ENCODE measurements around the gene GPR4.
A peak's percentile ranks its signal among the peaks of the same experiment; 100 is the strongest.

Gene GPR4

DNA sequence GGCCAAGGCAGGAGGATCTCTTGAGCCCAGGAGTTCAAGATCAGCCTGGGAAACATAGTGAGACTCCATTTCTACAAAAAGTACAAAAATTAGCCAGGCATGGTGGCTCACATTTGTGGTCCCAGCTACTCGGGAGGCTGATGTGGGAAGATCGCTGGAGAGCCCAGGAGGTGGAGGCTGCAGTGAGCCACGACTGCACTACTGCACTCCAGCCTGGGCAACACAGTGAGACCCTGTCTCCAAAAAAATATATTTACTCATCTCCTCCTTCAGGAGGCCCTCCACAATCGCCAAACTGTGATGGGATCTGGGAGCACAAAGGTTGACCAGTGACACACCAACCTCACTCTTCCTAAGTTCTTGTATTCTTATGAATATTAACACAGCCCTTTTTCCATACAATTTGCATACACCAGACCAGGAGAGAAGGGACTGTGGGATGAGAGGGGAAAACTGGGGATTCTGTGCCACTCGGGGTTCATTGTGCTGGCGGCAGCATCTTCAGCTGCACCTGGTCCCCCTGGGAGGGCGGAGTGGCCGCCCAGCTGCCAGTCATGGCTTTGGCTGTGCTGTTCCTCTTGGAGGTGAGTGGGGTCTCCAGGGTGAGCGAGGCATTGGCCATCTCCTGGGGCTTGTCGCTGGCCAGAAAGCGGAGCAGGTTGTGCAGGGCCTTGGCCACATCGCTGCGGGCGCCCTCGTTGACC, 11.6 kb downstream of the GPR4 start:
- DNase-seq (ENCODE audit: low read depth in 2 of 2): no peak

DNA sequence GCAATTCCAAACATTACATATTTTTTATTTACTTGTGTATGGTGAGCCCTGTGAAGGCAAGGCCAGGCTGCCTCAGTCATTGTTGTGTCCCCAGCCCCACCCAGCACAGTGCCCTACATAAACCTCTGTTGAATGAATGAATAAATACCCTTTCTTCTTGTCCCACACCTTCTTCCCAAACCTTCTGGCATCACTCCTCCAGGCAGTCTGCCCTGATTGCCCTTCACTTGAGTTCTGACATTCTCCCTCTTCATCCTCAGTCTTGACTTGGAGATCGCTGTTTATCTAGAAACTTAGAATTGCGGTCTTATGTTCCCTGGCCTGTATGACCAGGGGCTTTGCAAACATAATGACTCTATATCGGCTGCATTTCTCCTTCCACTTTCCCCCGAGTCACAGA, 12.2 kb downstream of the GPR4 start:
- no peak for DNase-seq (ENCODE audit: low read depth in 2 of 2)

DNA sequence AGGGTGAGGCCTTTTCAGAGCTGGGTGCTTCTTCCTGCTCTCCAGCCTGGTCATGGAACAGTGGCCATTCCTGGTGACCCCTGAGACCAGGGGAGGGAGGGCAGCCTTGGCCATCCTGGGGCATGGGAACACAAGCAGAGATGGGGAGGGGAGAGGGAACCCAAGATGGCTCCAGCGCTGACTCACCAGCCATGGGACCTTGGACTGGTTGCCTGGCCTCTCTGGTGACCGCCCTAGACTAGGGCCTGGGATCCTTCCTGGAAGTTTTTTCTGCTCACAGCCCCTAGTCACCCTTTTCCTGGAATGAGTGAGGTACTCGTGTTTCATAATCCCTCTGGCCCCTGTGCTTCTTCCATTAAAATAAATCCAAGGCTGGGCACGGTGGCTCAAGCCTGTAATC, 14.1 kb downstream of the GPR4 start:
- no peak for DNase-seq (ENCODE audit: low read depth in 2 of 2)

DNA sequence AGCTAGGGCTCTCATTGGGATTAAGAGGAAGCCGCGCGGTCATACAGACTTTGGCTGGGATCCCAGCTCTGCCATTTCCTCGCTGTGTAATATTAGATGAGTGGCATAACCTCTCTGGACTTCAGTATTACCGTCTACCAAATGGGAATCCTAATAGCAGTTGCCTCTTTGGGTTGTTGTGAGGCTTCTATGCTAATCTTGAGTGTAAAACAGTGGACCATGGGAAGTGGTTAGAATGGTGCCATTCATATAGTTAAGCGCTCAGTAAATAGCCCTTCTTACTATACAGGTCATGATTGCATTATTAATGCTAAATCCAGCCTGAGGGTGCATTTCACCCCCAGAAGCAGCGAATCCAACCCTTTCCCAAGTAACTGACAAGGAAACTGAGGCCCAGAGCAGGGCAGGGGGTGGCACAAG, 16.8 kb downstream of the GPR4 start:
- no peak for DNase-seq (ENCODE audit: low read depth in 2 of 2)

DNA sequence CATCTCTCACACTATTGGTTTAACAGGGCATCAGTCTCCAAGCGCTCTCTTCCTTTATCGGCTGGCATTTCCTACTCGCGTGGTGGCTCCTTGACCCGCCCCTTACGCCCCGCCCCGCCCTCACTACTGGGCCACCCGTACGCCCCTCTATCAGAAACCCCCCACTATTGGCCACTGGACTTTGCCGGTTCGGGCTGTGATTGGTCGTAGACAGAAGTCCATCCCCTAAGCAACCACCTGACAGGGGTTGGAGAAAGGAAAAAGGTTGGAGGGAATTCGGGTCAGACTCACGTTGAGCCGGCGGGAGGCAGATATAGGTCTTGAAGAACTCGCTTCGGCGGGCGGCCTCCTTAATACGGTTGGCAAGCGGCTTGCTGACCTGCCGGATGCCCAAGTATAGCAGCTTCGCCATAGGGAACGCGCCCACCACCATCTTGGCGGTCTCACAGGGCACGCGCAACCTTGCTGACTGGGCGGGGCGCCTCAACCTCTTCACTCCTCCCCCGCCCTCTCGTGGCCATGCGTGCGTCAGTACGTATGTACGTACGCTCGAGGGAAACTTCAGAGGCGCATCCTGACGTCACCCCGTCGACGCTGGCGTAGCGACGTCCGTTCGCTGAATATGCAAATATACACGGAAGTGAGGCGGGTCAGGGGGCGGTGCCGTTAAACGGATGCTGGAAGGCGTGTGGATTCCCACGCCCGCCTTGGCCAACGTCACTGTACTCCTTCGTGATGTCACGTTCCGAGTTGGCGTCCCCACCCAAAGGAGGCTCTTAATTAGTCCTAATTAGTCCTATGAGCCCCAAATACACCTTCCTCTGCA, 17.5 kb downstream of the GPR4 start, which contains the start of gene OPA3:
OPA3 (minus strand) TSS at position 471 of the 826 bp plus-strand sequence; CDS start at position 433, 38 bp downstream.
- peak; percentile 97 to 98 for DNase-seq (ENCODE audit: low read depth in 2 of 2)

DNA sequence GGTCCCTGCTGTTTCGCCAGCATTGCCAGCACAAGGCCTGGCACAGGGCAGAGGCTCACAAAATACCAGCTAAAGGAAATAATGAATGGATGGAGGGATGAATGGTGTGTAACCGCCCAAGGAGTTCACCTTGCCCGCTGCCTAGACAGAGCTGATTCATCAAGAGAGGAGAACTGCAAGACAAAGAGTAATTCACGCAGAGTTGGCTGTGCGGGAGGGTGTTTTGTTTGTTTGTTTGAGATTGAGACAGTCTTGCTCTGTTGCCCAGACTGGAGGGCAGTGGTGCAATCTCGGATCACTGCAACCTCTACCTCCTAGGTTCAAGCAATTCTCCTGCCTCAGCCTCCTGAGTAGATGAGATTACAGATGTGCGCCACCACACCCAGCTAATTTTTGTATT, 20.4 kb downstream of the GPR4 start:
- no peak for DNase-seq (ENCODE audit: low read depth in 2 of 2)

DNA sequence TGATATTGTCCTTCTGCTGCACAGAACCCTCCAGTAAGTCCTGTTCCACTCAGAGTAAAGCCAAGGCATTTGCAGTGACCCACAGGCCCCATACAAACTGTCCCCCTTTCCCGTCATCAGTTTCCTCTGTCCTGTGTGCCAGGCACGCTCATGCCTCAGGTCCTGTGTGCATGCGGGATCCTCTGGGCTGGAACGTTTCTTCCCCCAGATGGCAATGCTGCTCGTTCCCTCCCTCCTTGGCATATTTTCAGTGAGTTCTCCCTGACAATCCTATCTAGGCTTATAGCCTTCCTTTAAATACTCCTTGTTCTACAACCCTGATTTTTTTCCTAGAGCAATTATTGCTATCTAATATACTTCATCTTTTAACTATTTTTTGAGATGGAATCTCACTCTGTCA, 23.2 kb downstream of the GPR4 start:
- no peak for DNase-seq (ENCODE audit: low read depth in 2 of 2)

DNA sequence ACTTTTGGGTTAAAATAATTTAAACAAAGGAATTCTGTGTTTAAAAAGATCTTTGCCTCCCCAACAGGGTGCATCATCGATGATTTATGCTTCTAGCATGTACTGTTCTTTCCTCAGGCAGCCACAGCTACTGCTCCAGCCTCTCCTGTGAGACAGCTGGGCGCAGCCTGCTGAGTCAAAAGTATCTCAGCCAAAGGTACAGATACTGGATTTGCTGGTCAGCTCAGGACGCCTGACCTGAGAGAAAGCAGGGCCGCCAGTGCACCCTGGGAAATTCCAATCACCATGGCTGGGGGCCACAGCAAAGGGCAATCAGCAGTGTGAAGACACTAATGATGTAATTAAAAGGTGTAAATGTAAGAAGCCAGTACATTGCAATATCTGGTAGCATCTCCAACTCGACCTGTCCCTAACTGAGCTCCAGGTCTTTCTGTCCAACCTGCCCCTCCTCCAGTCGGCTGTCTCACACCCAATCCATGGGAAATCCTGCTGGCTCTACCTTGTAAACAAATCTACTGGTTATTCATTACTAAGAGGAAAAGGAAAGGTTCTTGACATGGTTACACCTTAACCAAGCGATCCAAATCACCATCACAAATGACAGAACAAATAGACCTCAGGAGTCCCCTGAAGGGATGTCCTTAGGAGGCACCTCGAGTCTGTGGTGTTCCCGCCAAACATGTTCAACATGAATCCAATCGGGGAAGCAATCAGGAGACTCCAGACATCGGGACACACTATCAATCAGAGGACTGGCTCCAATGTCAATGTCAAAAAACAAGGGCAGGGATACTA, 24.7 kb downstream of the GPR4 start:
- no peak for DNase-seq (ENCODE audit: low read depth in 2 of 2)

DNA sequence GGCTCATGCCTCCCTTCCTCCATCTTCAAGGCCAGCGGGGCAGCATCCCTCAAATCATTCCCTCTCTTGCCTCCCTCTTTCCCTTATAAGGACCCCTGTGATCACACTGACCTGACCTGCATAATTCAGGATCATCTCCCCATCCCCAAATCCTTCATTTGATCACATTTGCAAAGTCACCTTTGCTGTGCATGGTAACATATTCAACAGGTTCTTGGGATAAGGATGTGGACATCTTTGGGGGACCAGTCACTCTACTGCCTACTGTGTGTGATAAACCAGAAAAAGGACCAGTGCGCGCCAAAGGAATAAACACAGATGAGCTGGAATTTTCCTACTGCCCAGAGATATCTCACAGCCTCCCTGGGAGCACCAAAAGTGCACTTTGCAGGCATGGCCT, 25.3 kb downstream of the GPR4 start:
- no peak for DNase-seq (ENCODE audit: low read depth in 2 of 2)

DNA sequence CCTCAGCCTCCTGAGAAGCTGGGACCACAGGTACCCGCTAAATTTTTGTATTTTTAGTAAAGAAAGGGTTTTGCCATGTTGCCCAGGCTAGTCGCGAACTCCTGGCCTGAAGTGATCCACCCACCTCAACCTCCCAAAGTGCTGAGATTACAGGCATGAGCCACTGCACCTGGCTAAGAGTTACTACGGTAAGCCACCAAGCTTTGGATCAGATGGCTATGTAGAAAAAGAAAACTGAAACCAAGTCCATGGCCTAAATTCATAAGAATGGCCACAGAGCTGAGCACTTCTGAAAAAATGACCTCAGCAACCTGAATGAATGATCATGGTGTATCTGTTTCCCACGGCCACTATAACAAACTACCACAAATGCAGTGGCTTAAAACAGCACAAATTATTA, 26.8 kb downstream of the GPR4 start:
- DNase-seq (ENCODE audit: low read depth in 2 of 2): no peak

DNA sequence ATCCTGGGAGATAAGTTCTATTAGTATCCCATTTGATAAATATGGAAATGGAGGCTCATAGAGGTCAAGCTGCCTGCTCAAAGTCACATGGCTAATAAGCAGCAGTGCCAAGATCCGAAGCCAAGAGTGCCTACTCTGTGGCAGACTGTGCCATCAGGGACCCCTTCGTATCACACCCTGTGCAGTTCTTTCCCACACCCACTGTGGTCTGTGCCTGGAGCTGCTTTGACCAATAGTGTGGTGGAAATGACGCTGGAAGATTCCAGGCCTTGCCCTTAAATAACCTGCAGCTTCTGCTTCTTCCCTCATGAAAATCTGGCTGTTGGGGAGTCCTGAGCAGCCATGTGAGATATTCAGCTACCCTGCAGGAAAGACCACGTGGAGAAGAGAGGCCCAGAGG, 27.5 kb downstream of the GPR4 start:
- DNase-seq (ENCODE audit: low read depth in 2 of 2): no peak

DNA sequence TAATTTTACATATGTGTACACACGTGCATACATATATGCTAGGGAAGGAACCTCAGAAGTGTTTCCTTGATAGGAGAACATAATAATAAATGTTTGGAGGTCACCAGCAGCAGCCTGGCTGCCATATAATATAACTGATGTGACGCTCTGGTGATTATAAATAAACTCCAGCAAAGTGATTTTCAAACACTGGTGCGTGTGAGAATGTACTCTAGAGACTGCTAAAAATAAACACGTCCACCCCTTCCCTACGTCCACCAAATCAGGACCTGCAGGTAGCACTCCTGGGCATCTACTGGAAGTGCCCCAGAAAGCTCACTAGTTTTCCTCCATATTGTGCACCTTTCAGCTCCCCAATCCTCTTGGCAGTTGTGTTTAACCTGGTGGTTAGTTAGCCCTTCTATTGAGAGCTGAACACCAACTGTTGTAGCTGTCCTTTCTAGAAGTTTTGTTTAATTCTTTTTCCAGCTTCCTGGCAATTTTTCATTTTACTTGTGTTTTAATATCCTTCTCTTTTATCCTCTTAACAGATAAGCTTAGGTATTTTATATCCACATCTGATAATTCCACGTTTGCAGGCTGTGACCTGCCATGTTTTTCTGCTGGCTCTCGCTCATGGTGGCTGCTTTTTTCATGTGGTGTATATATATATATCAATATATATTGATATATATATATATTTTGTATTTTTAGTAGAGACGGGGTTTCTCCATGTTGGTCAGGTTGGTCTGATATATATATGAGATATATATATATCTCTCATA, 30.4 kb downstream of the GPR4 start:
- no peak for DNase-seq (ENCODE audit: low read depth in 2 of 2)

DNA sequence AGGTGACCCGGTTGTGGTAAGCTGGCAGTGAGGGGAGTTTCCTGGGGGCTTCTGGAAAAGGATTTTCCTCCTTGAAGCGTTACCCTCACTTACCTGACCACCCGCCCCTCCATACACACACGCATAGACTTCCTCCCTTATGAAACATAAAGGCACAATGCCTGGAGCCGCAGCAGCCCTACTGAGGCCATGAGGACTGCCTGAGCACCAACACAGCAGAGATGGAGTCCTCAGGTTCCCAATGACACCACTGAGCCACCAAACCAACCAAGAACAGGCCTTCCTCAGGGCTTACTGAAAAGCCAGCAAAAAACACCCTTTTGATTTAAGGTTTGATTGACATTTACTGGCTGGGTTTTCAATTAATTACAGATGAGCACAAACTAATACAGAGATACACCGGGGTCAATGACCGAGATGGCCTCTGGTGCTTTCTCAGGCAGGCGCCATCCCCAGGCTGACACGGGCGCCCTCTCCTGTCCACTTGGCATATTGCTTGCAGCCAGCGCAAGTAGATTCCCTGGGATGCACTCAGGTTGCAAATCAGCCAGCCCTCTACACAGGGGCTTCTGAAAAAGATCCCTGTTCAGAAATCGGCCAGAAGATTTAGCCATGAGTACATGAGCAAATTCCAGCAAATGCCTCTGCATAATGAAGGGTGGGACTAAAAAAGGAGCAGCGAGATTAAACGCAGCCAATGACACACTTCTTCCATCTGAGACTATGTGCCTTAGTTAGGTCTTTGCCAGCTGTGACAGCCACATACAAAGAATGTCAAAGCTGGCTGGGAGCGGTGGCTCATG, 32.2 kb downstream of the GPR4 start:
- peak; percentile 38 to 50 for DNase-seq (ENCODE audit: low read depth in 2 of 2)

DNA sequence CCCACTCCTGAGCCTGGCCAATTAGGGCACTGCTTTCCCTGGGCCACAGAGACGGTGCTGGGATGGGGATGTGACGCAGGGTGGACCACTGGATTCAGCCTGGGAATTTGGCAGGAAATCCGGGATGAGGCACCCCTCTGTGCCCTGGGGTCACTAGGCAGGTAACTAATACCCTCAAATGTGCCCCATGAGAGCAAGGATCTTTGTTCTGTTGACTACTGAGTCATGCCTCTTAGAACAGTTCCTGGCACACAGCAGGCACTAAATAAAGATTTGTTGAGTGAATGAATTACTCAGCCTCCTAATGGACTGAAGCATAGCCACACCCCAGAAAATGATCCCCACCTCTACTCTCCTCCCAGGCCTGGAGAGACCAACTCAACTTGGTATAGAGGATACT, 33.3 kb downstream of the GPR4 start:
- DNase-seq (ENCODE audit: low read depth in 2 of 2): no peak

DNA sequence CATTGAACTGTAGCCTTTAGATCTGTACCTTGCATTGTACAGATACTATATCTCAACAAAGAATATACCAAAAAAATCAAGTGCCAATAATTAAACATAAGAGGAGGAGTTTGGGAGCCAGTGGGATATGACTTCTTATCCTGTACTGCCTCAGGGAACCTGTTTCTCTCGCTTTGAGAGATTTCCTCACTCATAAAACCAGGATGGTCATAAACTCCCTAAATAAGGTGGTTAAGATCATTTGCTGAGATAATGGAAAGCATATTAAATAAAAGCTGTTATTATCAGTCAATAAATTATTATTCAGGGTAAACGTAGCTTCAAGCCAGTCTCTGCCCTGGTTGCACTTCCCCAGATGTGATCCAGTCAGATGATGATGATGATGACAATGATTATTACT, 34.4 kb downstream of the GPR4 start:
- DNase-seq (ENCODE audit: low read depth in 2 of 2): no peak

DNA sequence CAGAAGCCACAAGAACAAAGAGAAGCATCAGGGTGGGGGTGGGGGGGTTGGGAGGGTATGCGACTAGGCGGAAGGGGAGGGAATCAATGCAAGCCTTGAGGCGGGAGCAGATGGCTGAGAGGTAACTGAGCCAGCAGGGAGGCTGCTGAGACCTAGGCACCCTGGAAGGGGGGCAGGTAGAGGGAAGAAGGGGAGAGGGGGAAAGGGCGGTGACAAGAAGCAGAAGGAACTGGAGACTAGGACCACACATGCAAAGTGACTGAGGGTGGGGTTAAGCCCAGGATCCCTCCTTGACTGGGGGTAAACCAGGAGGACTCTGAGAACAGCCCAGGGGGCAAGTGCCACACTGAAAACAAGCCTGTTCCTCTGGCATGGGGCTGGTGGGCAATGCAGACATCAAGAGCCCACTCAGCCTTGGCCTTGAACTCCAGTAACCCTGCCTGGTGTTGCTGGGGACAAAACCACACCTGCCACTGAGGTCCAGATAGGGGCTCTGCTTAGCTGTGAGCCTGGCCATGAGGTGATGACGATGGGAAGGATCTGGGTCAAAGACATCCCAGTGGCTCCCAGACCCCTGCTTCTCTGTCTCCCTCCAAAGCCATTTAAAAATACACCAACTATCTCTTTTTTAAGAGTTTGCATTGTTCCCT, 37.8 kb downstream of the GPR4 start:
- no peak for DNase-seq (ENCODE audit: low read depth in 2 of 2)

DNA sequence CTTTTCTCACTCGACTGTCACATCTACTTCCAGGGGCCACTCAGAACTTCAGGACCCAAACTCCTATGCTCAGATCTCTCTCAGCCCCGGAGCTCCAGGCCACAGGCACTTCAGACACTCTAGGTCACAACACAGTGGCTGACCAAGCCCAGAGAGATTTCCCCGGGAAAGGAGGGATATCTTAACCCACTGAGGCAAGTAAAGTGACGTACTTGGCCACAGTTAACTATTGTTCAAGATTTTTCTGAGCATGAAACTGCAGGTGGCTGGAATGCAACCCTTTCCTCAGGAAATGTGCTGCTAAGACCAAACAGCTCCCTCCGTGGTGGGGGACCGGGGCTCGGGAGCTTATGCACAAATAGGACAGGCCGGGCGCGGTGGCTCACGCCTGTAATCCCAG, 41.3 kb downstream of the GPR4 start:
- DNase-seq (ENCODE audit: low read depth in 2 of 2): no peak

DNA sequence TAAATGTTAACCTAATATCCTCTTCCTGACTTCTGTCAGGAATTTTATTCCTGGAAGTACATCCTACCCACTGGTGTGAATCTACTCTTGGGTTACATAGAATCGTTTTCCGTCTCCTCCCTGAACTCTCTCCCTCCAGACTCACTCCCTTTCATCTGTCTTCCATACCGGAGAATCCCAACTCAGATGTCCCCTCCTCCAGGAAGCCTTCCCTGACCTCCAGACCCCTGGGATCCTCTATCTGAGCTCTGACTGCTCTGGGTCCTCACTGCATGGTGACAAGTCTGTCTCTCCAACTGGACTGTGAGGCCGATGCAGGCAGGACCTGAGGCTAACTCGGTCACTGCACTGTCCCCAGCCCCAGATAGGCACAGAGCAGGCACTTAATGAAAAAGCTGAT, 42.0 kb downstream of the GPR4 start:
- DNase-seq (ENCODE audit: low read depth in 2 of 2): no peak

DNA sequence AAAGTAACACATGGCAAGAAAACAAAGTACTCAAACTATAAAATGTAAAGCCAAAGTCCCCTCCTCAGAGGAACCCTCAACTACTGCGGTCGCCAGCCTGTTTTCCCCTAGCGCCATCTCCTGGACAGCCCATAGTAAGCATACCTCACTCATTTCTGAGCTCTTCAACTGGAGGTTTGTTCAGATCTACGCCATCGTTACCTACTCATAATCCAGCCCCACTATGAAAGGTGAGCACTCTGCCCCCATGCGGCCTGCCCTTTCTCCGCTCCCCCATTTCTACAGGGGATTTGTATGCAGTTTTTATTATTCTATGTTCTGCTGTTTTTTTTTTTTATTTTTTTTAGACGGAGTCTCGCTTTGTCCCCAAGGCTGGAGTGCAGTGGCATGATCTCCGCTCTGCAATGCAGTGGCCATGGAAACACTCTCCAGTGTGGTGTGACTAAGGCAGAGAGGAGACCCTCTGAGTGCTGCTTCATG, 43.6 kb downstream of the GPR4 start:
- DNase-seq (ENCODE audit: low read depth in 2 of 2): peak; percentile 27 to 52

DNA sequence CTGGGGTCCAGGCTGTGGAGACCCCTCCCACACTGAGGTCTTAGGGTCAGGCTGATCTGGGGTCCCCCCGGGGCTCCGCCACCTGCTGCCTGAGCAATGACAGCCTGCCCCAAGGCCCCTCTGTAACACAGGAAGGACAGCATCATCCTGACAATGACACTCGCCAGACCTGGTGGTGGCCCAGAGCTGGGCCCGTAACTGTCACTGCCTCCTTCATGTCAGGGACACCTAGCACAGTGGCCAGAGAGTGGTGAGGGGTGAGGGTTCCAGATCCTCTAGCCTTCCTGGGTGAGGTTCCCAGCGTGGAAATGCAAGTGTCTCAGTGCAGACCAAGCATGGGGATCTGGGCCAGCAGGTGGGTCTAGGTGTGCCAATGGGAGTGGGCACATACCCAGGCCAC, 45.2 kb downstream of the GPR4 start:
- no peak for DNase-seq (ENCODE audit: low read depth in 2 of 2)
